ENCODE measurements around the gene RFC3.

GRCh38 chr13:33842207-33842606, 24.3 kb downstream of the RFC3 start:
- no peak for TF ChIP-seq ESRRA (CRISPR knock-in tag; IDR thresholded peaks at IDR 0.05; ENCODE audit: low read depth)
- TF ChIP-seq POLR2A (IDR thresholded peaks at IDR 0.05; ENCODE audit: insufficient read depth in 1 of 2, low read depth in 2 of 2, low read length in 2 of 2) = no peak
- TF ChIP-seq ZKSCAN8 (CRISPR knock-in tag; IDR thresholded peaks at IDR 0.05; ENCODE audit: borderline replicate concordance) = no peak
- TF ChIP-seq ZKSCAN1 (IDR thresholded peaks at IDR 0.05; ENCODE audit: low read length) = no peak
- TF ChIP-seq, protein P1, sequence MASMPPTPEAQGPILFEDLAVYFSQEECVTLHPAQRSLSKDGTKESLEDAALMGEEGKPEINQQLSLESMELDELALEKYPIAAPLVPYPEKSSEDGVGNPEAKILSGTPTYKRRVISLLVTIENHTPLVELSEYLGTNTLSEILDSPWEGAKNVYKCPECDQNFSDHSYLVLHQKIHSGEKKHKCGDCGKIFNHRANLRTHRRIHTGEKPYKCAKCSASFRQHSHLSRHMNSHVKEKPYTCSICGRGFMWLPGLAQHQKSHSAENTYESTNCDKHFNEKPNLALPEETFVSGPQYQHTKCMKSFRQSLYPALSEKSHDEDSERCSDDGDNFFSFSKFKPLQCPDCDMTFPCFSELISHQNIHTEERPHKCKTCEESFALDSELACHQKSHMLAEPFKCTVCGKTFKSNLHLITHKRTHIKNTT (CRISPR knock-in tag; IDR thresholded peaks at IDR 0.05) = no peak
- no peak for TF ChIP-seq RBM22 (optimal IDR thresholded peaks at IDR 0.05; ENCODE audit: low read length)
